Activated T-helper 1 cell treated with anti-CD3 and anti-CD28 coated beads, Interleukin-2, amount 50 U/mL, for 16 hours (primary cell): Measurements from ENCODE around the gene IRX4.
"Not testable (repeated sequence)": the region's sequence is repeated elsewhere in the genome, so short reads cannot be mapped to it uniquely, and the experiment has no call there.

Experiments used
- DNase-seq, 2 donors: peaks; one replicate each; pipeline ENCODE4 v3.0.0-alpha.2; 2020; ENCODE audit warnings: low read depth in 1 of 2, low spot score in 1 of 2

IRX4 gene

DNA sequence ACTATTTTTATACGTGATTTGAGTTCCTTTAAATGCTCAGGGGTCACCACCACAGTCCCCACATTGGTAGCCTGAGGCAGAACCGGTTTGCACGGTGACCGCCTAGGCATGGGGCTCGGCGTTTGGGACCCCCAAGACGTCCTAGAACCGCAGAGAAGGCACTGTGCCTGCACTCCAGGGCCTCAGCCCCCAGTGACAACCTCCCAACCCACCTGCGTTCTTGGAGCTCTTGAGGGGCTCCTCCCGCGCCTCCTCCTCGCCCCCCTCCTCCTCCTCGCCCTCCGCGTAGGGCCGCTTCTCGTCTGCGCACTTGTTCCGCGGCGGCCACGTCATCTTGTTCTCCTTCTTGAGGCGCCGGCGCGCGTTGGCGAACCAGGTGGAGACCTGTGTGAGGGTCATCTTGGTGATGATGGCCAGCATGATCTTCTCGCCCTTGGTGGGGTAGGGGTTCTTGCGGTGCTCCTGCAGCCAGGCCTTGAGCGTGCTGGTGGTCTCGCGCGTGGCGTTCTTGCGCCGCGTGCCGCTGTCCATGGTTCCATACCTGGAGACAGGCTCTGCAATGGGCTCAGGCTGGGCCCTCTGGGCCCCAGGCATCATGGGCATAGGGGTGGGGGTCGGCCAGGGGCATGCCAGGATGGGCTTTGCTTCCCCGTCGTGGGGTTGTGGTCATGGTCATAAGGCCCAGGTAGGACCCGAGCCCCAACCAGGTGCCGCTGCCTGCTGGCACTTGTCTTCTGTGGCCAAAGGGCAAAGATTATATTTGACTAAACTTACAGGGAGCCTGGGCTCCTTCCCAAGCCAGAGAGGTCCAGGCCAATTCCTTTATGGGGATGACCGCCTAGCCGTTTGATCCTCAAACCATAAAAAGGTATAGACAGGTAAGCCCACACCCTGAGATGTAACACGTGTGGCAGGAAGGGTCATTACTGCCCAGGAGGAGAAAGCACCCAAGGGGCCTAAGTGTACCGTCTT is 3.1 kb downstream of the IRX4 start:
- DNase-seq: no peak

DNA sequence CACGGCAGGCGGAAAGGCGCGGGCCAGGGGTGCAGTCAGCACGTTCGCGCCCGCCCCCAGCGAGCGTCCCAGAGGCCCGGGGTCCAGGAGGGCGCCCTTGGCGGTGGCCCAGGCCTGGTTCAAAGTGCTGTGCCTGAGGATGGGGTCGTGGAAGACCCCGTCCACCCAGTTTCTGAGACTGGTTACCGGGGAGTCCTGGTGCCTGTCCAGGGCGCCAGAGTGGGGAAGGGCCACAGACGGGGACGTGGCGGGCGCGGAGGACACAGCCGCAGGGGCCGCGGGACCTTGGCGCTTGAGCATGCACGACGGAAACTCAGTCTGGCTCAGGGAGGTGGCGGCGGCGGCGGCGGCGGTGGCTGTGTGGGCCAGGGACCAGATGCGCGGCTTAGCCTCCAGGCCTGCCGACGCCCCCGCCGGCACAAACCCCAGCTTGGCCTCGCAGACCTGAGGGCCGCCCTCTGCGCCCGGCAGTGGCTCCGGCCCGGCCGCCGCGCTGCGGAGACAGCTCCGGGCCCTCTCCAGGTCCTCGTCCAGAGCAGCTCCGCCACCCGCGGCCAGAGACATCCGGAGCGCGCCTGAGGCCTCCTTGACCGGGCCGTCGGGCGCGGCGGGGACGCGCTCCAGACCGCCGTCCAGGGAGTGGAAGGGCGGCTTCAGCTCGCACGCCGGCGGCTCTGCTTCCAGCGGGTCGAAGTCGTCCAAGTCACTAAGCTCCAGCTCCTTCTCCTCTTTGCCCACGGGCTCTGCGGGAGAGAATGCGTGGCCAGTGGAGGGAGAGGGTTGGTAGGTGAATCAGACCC is 4.5 kb downstream of the IRX4 start:
- no peak for DNase-seq

GRCh38 chr5:1877103-1878049 is 5.3 kb downstream of the IRX4 start:
- no peak for DNase-seq

DNA sequence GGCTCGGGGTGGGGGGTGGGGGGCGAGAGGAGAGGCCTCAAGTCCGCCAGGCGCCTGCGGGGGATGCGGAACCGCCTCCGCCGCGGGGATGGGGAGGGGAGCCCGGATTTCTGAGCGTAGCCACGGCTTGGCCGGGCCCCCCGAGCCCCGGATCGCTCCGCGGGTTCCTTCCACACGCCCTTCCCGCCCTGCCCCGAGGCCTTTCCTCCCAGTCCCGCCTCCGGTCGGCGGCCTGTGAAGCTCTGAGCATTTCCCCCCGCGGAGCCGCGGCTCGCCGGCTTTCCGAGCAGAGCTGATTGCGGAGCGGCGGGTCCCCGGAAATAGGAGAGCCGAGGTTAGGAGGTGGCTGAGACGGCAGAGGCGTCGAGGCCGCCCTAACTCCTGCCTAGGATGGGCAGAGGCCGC is 6.1 kb downstream of the IRX4 start:
- no peak for DNase-seq

GRCh38 chr5:1875843-1876659 is 6.7 kb downstream of the IRX4 start:
- no peak for DNase-seq

DNA sequence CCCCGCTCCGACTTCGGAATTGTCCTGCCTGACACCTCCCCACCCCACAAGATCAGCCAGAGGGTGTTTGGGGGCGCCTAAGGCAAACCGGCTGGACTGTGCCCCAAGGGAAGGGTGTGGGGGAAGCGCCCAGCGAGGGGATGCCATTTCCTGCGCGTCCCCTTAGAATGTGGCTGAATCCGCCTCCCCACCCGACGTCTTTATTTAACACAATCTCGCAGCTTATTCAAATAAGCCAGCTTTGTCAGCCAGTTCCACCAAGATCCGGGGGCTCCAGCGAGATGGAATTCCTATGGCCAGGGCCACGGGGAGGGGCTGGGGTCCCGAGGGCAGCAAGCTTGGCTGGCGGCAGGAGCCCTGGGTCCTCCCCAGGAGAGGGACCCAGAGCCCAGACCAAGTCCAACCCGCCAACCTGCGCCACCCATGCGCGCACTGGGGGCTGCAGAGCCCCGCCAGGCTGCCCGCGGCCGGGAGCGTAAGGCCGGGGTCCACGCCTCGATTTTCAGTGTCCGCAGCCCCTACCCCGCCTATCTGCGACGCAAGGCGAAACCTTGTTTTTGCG is 7.4 kb downstream of the IRX4 start:
- no peak for DNase-seq

DNA sequence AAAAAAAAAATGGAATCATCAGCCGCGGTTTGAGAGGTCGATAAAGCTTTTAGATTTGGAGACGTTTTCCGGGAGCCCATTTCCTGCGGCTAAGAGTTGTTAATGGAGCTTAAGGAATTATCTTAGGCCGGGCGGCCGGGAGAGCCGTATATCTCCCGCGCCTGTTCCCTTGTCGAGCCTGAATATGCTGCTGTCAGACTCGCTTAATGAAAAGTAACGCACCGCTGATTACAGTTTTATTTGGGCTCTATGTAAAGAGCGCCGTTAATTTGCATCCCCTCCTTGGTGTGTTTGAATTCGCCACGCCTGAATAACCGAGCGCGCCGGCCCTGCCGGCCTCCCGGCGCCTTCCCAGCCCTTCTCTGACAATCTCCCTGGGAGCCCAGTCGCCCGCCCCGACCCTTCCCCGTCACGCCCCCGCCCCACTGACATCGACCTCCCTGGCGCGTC is 7.9 kb downstream of the IRX4 start:
- DNase-seq: no peak

- no peak for DNase-seq
These were observed 8.4 kb downstream of the IRX4 start for GRCh38 chr5:1874348-1874747.

- no peak for DNase-seq
These were observed 9.3 kb downstream of the IRX4 start for GRCh38 chr5:1873243-1873959.

GRCh38 chr5:1871441-1871840 is 11.3 kb downstream of the IRX4 start:
- DNase-seq: no peak

DNA sequence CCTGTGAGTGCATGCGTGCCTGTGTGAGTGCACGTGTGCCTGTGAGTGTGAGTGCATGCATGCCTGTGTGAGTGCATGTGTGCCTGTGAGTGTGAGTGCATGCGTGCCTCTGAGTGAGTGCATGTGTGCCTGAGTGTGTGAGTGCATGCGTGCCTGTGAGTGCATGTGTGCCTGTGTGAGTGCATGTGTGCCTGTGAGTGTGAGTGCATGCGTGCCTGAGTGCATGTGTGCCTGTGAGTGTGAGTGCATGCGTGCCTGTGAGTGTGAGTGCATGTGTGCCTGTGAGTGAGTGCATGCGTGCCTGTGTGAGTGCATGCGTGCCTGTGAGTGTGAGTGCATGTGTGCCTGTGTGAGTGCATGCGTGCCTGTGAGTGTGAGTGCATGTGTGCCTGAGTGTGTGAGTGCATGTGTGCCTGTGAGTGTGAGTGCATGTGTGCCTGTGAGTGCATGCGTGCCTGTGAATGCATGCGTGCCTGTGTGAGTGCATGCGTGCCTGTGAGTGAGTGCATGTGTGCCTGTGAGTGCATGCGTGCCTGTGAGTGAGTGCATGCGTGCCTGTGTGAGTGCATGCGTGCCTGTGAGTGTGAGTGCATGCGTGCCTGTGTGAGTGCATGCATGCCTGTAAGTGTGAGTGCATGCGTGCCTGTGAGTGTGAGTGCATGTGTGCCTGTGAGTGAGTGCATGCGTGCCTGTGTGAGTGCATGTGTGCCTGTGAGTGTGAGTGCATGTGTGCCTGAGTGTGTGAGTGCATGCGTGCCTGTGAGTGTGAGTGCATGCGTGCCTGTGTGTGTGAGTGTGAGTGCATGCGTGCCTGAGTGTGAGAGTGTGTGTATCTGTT is 12.1 kb downstream of the IRX4 start:
- DNase-seq: not testable (repeated sequence)

GRCh38 chr5:1868886-1869475 is 13.7 kb downstream of the IRX4 start:
- no peak for DNase-seq

DNA sequence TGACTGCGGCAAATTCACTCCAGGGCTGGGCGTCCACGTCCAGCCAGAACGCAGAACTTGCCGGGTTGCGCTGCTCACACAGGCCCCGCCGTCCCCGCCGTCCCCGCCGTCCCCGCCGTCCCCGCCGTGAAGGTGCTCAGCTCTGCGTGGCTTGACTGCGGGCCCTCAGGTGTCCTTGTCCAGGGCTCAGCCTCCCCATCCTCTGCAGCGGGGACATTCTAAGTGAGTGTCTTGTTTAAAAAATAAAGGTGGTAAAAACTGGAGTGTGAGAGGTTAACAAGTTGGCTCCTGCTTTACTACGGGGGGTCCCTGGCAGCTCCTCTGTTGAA is 14.9 kb downstream of the IRX4 start:
- no peak for DNase-seq

DNA sequence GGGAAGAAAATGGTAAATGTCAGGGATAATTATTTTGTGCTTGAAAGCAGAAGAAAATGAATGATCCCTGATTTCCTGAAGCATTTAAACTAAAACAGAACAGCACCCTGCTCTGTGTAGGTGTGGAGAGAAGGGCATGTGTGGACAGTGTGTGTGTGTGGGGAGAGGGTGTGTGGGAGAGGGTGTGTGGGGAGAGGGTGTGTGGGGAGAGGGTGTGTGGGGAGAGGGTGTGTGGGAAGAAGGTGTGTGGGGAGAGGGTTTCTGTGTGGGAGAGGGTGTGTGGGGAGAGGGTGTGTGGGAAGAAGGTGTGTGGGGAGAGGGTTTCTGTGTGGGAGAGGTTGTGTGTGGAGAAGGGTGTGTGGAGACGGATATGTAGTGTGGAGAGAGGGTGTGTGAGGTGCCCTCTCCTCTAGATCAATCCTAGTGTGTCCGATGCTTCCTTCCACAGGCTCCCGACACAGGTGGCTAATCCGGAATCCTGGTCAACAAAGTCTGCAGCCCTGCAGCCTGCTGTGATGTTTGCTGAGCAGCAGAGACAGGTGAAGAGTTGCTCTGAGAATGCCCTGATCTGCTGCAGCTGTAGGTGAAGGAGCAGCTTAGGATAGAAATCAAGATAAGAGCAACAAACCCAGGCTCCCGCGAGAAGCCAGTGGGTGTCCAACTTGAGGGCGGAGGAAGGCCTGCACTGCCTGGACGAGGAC is 15.5 kb downstream of the IRX4 start:
- DNase-seq: no peak

- no peak for DNase-seq
These were observed 16.8 kb downstream of the IRX4 start for GRCh38 chr5:1865948-1866347.

DNA sequence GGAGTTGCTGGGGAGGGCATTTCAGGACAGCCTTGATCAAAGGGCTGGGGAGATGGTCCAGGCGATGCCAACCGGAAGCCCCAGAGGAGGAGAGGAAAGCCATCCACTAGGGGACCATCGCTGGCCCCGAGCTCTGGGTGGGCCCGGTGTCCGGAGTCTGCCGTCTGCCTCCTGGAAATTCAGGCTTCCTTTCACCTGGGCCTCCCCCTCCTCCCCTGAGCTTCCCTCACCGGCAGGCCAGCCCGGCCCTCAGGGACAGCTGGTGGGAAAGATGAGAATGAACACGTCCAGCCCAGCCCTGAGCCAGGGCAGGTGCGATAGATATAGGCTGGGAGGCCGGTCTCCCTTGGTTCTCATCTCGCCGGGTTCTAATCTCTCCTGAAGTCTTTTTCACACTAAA is 17.2 kb downstream of the IRX4 start:
- no peak for DNase-seq

- no peak for DNase-seq
These were observed 17.8 kb downstream of the IRX4 start for GRCh38 chr5:1864896-1865440.
